Heart left ventricle (tissue), 13 donors: ENCODE data around the gene MYB.

Source experiments
- CTCF ChIP-seq, 12 donors: fragments of 200-600 bp; sonication (generic) in 4 of 12; IDR thresholded peaks; one replicate each; pipeline versions ENCODE4 v1.5.0 to v1.8.0; 2018 to 2022; ENCODE audit warnings: antibody characterized with exemption in 12 of 12, mild to moderate bottlenecking in 5 of 12
- POLR2A ChIP-seq, 2 donors: fragments of 450-650 bp; IDR thresholded peaks; one replicate each; pipeline ENCODE4 v1.6.1; 2017; ENCODE audit warnings: antibody characterized with exemption in 2 of 2, mild to moderate bottlenecking in 2 of 2, moderate library complexity in 2 of 2
- donor health status: ischemic (EF 13 %, LVEDD 7.1; RV severe dilation, severe dysfunction).
- donor health status: DM: no; HTN: yes; CAD: no.
- donor health status: DM: no; HTN: no; CAD: no.
- donor health status: ischemic (EF 25% LVEDD 6.9; RV normal size, moderate dysfunction).
- donor health status: ischemic (EF 25% LVEDD 5.7; RV mildly dilated, moderate dysfunction).
- donor health status: ischemic (EF 35%, LVEDD 5.7; RV mildly dilated, moderate dysfunction).
- donor health status: nonischemic (EF 11% LVEDD 7.7; RV severe dilation, severe dysfunction).
- donor health status: DM: yes; HTN: yes; CAD: no.
- donor health status: PGD.
- donor health status: ischemic (EF 29% LVEDD 5.4; RV normal size, mild dysfunction).
- donor health status: nonischemic (EF 23%, LVEDD 6.1; RV moderate dilation, normal function).

- no peak for TF ChIP-seq CTCF (IDR thresholded peaks at IDR 0.05)
- TF ChIP-seq POLR2A (IDR thresholded peaks at IDR 0.05) = no peak
Observed at GRCh38 chr6:135165031-135165430, 16.1 kb upstream of the MYB start.
